HK-2 (cell line): ENCODE data around the gene RAB7A.
"Not testable (repeated sequence)": the region's sequence is repeated elsewhere in the genome, so short reads cannot be mapped to it uniquely, and the experiment has no call there.

Experiments
- DNase-seq: peaks from one replicate; pipeline ENCODE4 v3.0.0-alpha.2; 2018; ENCODE audit not compliant: unreplicated experiment

Gene RAB7A

DNA sequence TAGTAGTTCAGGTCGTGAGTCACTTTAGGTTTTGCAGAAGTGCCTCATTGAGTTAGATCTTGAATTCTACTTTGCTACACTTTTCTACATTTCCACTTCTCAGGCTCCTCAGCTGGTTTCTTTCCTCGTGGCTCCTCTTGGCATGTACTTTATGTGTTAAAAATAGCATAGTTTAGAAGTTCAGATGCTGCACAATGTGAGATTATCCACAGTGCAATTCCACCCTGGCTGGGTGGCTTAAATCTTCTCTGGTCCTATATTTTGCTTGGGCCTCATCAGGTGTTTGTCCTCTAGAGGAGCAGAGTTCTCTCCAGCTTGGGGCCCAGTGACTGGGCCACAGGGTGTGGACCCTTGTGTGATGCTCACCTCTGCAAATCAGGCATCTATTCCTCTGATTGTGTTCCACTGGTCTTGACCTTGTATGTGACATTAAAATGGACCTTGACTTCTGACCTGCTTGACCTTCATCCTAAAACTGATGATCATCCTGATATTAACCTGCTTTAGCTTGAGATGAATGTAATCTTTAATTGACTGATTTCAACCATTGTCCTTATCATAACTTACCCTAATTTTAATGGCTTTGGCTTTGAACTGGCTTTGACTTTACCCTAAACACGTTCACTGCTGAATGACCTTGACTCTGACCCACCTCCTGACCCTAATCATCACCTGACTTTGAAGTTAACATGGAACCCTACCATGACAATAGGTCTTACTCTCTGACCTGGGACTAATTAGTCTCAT is 89.5 kb downstream of the RAB7A start:
- no peak for DNase-seq

DNA sequence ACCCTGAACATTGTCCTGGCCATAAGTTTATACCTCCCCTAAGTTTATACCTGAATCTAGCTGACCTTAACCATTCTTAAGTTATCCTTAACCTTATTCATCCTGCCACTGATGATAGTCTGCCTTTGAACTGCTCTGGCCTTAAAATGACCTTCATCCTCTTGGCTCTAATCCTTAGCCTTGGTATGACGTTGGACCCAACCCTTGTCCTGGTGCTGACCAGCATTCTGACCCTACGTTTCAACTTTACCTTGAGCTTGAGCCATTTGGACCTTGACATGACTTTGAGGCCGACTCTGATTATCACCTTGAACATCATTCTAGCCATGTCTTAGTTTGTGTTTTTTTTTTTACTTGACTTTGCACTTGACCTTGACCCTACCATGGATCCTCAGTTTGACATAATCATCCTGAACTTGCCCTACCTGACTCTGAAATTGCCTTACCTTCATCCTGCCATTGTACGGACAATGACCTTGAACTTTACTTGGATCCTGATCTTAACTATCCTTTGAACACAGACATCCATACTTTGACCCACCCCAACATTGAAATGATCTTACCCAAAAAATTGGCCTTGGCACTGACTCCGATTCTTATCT is 92.3 kb downstream of the RAB7A start:
- no peak for DNase-seq

DNA sequence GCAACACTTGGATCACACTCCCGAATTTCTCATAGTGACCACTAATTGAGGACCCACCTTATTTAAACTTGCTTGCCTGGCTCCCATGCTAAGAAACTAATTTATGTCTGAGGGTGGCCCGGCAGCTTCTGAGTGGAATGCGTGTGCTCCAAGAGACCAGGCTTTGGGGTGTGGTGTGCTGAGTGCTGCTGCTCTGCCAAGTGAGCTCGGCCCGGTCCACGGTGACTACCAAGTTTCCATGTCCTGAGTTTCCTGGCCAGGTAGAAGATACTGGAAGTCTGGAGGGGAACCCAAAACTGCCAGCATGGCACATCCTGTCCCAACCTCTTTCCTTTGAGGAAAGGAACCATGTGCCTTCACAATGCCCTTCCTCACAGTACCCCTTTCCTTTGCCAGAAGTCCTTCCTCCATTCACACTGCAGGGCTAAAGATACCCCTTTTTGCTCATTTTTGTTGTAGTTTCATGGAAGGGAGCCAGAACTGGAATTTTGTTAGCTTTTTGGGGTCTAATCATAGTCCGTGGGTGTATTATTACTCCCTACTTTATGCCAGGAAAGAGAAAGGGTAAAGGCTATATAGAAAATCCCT is 94.4 kb downstream of the RAB7A start:
- no peak for DNase-seq

DNA sequence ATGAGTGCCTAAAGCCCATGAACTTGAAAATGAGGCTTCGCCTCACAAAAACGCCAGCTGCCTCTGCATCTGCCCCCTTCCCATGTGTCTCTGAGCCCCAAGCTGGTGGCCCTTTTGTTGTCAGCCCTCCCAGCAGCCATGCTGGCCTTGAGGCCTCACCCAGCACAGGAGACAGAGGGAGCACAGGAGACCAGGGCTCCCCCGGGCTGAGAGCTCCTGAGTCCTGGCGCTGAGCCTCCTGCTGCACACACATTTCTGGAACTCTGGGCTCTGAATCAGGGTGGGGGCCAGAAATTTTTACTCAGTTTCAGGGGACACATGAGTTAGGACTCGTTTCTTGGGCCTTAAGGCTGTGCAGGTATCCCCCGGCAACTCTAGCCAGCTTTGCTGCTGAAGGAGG is 97.0 kb downstream of the RAB7A start:
- no peak for DNase-seq

DNA sequence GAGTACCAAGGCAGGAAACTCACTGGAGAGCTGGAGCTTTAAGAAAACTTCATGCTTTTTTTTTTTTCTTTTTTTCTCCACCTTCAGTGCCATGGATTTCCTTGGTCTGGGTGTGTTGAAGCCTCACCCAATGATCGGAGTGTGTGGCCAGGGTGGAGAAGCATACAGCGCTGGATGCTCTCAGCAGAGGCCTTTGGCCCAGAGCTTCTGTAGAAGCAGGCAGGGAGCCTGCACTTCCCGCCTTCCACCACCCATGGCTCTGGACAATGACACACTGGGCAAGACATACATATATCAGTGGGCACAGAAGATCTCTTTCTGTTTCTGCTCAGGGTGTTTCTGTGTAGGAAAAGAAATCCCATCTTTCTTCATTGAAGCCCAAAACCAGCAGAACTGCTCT is 97.6 kb downstream of the RAB7A start:
- DNase-seq, result no peak

DNA sequence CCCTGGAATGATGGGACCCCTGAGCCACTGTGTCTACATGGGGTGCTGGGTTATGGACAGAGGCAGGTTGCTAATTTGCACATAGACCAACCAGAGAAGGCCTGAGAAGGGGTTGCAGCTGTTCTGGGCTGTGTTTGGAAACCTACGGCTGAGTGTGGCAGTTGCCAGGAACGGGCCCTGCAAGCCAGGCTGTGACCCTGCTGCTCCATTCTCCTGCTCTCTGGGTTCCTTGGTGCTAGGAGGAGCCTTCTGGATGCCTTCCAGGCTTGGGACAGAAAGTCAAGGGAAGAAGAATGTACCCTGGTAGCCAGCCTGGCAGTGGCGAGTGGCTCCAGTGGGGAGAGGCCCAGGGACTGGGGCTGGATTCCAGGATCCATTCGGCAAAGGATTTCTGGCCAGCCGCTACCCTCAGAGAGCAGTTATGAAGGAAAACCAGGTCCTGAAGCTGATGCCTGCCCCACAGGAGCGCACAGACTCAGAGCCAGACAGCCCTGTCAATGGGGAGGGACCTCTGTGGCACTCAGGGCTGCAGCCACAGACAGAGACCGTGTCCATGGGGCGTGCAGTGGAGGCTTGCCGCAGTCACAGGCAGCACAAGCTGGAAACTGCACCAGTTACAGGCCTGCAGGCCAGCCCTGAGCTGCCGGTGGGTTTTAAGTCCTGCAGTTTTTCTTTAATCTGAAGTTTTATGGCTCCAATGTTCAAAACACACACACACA is 98.3 kb downstream of the RAB7A start:
- DNase-seq, result no peak

DNA sequence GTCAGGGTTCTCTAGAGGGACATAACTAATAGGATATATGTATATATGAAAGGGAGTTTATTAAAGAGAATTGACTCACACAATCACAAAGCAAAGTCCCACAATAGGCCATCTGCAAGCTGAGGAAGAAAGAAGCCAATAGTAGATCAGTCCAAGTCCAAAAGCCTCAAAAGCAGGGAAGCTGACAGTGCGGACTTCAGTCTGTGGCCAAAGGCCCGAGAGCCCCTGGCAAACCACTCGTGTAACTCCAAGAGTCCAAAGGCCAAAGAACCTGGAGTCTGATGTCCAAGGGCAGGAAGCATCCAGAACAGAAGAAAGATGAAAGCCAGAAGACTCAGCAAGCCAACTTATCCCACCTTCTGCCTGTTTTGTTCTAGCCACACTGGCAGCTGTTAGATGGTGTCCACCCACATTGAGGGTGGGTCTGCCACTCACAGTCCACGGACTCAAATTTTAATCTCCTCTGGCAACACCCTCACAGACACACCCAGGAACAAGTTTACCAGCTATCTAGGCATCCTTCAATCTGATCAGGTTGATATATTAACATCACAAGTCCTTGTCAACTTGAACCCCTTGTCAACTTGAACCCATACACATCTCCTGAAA is 99.2 kb downstream of the RAB7A start:
- DNase-seq, result no peak

DNA sequence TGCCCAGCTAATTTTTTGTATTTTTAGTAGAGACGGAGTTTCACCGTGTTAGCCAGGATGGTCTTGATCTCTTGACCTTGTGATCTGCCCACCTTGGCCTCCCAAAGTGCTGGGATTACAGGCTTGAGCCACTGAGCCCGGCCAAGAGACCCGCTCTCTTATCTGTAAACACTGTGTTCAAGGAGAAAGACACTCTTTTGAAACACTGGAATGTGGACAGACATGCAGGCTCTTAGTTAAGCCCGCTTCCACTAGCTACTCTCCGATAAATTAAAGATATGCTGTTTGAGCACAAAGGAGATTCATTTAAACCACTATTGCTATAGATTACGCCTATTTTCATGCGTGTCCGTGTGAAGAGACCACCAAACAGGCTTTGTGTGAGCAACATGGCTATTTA is 103.1 kb downstream of the RAB7A start:
- DNase-seq, result not testable (repeated sequence)

DNA sequence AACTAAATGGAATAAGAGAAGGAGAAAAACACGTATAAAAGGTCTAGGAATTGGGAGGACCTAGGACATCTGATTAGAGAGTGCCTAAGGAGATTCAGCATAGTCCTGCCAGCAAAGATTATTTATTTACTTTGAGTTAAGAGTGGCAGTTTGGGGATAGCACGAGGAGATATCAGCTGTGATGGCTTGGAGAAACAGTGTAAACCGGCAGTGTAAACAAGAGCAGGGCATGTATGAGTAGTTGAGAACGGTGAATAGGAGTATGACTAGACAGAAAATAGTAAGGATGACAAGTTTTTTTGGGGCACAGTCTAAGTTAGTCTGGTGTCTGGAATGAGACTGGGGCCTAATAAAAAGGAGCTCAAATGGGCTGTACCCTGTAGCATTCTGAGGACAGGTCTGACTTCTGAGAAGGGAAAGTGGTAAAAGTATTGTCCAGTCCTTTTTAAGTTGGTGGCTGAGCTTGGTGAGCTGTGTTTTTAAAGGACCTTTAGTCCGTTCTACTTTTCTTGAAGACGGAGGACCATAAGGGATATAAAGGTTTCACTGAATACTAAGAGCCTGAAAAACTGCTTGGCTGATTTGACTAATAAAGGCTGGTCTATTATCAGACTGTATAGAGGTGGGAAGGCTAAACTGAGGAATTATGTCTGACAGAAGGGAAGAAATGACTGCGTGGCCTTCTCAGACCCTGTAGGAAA is 104.1 kb downstream of the RAB7A start:
- not testable (repeated sequence) for DNase-seq

DNA sequence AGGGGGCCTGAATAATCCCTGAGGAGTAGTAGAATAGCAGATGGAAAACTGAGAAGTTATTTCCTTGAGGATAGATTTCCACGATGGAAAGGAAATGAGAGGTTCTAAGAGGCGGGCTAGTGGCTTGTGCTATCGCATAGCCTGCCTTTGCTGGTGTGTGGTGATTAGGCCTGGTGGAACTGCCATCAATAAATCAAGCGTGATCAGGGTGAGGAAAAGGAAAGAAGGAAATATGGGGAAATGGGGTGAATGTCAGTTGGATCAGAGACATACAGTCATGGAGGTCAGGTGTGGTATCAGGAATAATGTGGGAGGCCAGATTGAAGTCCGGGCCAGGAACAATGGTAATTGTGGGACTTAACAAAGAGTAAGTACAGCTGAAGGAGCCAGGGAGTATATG is 104.8 kb downstream of the RAB7A start:
- not testable (repeated sequence) for DNase-seq

DNA sequence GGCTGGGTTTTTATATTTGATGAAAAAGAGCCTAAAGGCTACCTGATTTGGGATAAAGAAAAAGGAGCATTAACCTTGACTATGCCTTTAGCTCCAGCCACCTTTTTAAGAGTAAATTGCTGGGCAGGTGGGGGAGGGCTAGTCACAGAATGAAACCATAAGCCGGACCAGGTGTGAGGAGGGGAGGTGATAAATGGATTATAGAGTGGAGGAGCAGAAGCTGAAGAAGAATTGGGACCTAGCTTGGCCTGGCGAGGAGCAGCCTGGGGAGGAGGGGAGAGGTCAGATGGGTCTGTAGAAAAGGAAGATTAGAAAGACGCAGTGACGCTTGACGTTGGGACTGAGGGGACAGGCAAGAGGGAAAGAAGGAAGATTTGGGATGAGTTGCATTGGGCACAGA is 107.0 kb downstream of the RAB7A start:
- not testable (repeated sequence) for DNase-seq

DNA sequence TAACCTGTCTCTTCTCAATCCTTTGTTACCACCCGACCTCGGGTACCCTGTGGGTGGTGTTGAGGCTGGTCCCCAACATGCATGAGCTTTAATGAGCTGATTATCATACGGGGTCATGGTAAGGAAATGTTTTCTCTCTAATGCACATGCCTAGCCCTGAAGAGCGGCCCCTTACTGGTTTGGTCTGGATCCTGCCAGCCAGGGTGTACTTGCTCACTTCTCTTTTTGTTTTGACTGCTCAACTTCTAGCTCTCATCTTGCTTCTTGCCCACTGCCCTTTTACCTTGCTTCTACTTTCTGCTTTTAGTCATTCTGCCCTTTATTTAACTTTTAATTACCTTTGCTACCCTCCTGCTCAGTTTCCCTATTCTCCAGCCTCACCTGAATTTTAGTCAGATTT is 109.1 kb downstream of the RAB7A start:
- DNase-seq, result no peak

DNA sequence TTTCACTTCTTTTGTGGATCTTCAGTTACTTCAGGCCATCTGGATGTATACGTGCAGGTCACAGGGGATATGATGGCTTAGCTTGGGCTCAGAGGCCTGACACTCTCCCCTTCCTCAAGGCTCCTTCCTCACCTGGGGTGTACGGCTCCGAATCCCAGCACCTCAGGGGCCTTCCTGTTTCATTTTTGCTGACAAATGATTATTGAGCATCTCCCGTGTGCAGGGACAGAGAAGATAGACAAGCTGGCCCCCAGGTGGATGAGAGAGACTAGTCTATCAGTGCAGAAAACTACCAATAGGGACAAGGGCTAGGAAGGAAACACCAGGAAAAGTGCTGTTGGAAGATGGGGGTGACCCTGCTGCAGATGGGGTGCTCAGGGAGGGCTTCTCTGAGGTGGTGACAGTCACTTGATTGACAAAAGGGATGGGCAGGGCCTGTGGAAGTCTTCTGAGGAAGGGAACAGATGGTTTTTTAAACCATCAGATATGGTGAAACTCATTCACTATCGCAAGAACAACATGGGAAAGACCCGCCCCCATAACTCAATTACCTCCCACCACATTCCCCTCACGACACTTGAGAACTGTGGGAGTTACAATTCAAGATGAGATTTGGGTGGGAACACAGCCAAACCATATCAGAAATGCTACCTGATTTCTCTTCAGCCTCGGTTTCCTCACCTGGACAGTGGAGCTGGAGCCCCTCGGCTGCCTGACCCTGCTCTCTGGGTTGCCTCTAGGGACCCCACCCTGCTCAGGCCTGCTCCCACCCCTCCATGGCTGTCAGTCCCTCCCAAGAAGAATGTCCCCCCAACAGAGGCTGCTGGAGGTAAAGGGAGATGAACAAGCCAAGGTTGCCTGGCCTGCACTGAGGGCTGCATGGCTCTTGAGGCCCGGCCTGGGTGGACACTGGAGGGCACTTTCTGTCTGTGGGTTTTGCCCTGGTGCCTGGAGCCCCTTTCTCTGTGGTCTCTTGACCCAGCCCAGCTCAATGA is 116.2 kb downstream of the RAB7A start:
- no peak for DNase-seq

DNA sequence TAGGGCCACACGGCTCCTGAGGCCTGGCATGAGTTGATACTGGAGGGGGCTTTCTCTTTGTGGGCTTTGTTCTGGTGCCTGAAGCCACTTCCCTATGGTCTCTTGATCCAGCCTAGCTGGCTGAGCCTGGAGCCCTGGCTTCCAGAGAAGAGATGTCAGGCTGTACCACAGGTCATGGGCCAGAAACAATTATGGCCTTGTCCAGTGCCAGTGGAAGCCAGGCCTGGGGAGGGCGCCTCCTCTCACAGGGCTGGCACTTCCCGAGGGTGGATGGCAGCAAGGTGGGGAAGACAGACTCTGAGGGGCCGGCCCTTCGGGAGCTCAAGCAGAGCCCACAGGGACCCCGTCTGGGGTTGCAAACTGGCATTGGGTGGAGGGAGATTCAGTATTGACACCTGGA is 118.5 kb downstream of the RAB7A start:
- no peak for DNase-seq

DNA sequence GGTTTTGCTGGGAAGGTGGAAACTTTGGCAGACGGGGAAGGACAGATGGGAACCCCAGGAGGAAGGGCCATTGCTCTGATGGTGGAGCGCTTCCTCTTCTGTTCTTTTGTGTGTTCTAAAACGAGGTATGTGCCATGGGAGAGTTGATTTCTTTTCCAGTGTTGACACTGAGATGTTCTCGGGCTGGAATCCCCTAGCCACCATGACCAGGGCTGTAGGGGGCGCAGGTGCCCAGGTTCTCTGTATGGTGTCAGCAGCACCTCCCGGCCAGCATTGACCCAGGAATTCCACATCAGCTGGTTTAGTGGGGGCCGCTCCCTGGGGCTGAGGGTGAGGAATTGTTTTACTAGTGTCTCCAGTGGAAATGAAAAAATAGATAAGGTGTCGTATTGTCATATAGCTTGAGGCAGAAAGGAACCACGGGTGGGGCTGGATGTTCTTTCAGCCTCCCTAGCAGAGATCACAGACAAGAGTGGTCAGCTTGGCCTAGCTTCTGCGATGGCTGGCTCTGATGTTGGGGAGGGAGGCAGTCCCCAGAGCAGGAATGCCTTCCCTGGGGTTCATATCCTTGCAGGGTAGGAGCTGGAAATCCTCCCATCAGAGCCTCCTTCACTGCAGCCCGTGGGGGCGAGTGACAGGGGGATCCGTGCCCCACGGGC is 119.3 kb downstream of the RAB7A start:
- no peak for DNase-seq

DNA sequence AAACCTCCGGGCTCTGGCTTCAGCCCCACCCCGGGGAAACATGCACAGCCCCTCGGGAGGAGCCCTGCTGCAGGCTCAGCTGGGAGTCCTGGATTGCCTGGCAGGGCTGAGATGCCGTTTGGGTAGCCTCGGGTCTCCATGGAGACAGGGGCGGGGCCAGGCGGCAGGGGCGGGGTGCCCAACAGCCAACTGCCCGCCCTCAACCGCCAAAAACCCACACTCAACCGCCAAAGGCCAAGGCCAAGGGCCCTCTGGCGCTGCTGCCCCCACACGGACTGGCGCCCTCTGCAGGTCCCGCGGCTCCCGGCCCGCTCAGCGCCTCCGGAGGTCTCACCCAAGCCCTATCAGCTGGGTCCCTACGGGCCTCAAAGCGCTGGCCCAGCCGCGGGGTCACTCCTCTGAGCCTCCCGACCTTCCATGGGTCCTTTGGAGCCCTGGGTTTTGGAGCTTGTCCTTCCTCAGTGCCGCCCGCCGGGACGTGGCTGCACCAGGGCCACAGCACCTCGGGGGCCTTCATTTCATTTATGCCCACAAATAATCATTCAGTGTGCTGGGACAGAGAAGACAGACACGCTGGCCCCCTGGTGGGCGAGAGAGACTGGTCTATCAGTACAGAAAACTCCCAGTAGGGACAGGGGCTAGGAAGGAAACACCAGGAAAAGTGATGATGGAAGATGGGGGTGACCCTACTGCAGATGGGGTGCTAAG is 119.9 kb downstream of the RAB7A start:
- DNase-seq, result peak; percentile 24

DNA sequence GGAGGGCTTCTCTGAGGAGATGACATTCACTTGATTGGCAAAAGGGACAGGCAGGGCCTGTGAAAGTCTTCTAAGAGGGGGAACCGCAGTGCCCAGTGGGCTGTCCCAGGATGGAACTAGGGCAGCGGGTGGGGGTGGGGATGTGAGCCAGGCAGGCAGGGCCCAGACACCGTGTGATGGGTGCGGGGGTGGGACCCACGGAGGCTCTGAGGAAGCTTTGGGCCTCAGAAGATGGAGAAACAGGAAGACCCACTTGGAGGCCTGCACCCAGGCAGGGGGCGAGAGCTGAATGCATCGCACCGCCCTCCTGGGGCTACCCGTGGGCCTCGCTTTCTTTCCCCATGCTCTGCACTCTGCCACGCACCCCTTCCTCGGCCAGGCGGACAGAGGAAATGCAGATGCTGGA is 120.5 kb downstream of the RAB7A start:
- no peak for DNase-seq

DNA sequence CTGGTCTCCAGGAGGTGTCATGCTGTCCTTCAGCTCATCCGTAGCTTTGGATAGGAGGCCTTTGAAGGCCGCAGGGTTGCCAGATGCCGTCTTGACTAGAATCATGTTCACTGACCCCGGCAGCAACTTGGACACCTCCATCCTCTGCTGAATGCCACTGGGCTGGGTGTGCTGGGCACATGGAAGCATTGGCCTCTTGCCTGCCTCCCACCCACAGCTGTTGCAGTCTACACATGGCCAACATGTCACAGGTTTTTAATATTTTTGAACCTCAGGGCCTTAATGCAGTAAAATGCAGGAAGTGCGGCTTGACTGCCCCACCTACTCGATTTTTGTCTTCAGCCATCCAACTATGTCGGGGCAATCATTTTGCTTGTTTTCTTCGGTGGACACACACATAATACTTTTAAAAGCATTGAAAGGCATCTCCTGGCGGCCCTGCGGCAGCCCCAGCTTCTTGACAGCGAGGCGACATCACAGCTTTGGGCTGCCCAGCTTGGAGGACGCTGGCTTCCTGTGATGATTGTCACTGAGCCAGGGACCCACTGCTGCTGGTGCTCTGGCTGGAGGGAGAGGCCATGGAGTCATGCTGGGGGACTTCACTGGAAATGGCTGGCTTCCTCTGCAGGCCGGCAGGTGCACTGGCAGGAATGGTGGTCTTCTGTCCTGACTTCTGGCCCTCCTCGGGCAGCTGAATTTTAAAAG is 121.8 kb downstream of the RAB7A start:
- DNase-seq, result no peak

DNA sequence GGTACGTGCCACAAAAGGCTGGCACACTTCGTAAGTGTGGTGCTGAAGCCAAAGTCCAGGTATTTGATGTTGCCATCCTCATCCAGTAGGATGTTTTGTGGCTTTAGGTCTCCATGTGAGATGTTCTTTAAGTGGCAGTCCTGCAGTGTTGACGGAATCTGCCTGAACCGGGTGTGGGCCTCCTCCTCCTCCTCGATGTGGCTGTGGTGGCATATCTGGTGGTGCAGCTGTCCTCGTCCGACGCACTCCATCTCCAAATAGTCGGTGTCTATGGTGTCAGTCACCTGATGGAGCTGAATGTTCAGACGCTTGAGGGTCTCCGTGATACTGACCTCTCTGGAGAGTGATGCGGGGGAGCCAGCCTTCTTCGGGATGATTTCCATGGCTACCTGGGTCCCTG is 123.0 kb downstream of the RAB7A start:
- DNase-seq, result no peak
